ENCODE results near the gene LAPTM4A.

LAPTM4A gene

GRCh38 chr2:20019747-20020146 is 31.7 kb downstream of the LAPTM4A start:
- DNase-seq (ENCODE audit: low read depth in 2 of 2), result no peak

GRCh38 chr2:20018601-20019152 is 32.8 kb downstream of the LAPTM4A start:
- DNase-seq (ENCODE audit: low read depth in 2 of 2), result no peak

DNA sequence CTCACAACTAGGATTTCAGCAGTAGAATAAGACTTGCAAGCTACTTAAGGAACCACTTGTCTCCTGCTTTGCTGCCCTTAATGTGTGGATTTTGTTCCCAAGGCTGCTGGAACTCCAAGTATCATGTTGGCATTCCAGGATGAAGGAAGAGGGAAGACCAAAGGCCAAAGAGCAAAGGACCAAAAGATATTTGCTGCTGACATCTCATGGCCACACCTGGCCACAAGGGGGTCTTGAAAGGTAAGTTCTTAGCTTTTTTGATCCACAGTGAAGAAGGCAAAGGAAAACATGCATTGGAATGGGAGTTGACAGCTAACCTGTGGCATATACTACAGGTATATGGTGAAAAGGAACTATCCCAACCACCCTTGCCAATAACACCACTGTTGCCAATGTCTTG is 35.1 kb downstream of the LAPTM4A start:
- no peak for DNase-seq (ENCODE audit: low read depth in 2 of 2)

DNA sequence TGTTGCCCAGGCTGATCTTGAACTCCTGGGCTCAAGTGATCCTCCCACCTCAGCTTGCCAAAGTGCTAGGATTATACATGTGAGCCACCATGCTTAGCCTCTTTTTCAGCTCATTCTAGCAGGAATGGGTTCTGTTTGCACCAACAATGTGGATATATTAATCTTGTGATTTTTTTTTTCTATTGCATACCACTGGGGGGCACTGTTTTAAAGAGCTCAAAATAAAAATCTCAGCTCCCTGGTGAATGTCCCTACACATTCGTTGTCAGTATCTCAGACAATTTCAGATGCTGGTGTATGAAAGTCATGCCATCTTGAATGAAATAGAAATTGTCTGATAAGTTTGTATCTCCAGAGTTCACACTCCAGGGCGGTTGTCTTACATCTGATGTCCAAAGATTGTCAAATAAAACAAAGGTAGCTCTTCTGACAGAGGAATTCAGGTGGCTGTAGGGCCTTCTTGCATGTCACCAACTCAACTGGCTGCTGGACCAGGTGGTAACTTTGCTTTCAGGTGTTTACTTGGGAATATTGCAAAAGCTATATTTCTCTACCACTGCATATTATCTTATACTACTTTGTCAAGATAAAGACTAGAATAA is 35.8 kb downstream of the LAPTM4A start:
- no peak for DNase-seq (ENCODE audit: low read depth in 2 of 2)

DNA sequence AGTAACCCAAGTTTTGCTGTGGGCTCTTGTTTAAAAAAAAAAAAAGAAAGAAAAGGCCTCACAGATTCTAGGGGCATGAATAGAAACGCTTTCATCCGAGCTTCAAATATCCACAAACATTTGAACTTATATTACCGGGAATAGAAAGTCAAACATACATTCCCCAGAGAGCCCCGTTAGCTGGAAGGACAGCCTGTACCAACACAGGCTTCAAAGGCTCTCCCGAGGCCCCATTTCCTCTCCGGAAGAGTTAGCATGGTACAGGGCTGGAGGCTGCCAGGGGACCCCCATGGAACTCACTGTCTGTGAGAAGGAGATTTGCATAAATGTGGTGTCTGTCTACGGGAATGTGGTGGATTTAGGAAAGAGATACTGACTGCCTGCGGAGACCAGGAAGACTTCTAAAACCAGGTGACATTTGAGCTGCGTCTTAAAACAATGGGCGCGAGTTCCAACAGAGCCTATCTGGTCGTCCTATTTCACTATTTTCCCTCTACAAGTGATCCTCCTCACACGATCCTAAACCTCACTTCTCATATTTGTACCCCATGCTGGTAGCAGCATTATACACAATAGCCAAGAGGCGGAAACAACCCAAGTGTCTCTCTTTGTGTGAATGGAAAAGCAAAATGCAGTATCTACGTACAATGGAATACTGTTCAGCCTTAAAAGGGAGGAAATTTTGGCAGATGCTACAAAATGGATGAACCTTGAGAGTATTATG is 38.1 kb downstream of the LAPTM4A start:
- no peak for DNase-seq (ENCODE audit: low read depth in 2 of 2)

- DNase-seq (ENCODE audit: low read depth in 2 of 2), result no peak
These were observed 38.9 kb downstream of the LAPTM4A start, which contains the start of gene MATN3 for GRCh38 chr2:20012282-20013125. Gene MATN3, minus strand, starts transcription at chr2:20012668. Its CDS starts 37 bp downstream, at chr2:20012631.

- DNase-seq (ENCODE audit: low read depth in 2 of 2), result no peak
These were observed 39.5 kb downstream of the LAPTM4A start for GRCh38 chr2:20012032-20012281.

DNA sequence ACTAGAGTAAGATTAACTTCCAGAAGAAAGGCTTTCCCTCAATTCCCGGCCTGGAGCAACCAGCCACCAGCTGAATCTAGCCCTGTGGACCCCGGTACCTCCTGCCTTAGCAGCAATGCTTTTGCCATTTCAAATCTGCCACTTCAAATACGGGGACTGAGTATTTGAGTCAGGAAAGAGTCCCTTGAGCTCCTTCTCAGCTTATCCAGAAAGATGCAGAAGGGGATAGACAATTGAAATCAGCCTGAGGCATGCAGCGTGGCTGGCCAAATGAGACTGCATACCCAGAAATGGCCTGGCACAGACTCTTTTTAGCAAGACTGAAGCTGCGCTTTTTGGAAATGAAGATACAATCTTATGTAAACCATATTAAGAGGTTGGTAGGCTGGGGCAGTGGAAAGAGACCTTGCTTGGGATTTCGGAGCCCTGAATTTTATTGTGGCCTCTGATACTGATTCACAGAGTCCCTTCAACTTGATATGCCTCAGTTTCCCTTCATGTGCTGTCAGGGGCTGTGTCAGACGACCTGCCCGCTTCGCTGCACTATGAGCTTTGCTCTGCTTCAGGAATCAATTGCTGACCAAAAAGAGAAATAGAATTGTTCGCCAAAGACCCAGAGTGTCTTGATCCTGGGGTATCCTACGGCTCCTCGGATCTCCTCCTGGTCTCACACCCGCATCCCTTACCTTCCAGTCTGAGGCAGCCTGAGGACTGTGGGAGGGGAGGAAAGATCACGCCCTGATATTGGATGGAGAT is 40.0 kb downstream of the LAPTM4A start:
- DNase-seq (ENCODE audit: low read depth in 2 of 2), result no peak

DNA sequence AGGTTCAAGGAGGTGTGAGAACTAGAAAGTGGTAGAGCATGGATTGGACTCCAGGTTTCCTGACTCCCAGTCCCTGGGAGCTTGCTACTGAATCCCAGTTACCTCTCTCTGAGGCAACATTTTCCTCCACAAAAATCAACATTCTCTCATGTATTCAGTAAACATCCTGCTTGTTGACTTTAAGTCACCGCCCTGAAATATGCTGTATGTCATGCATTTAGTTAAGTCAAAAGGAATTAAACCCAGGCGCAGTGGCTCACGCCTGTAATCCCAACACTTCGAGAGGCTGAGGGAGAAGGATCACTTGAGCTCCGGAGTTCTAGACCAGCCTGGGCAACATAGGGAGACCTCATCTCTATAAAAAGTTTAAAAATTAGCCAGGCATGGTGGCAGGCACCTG is 42.7 kb downstream of the LAPTM4A start:
- no peak for DNase-seq (ENCODE audit: low read depth in 2 of 2)

GRCh38 chr2:20005891-20006470 is 45.4 kb downstream of the LAPTM4A start:
- DNase-seq (ENCODE audit: low read depth in 2 of 2), result no peak

DNA sequence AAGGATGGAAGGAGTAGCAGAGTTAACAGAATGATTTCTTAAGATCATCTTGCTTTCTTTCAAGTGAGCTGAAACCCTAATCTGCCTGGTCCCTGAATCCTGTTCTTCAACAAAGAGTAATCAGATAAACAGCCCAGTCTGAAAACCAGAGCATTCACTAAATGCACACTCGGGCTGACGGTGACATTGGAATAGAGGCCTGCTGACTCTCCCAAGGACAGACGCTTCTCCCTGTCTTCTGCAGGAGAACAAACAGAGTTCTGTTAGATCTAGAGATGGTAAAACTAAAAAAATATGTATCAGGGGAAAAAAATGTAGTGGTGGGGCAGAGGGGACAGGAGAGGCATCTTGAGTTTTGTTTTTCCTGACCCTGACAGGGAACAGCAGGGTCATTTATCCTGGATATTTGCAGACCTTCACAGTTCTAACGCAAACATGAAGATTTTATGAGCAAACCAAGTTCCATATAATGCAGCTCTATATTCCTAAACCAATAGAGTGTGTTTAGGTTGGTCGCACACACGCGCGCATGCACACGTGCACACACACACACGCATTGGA is 46.3 kb downstream of the LAPTM4A start:
- no peak for DNase-seq (ENCODE audit: low read depth in 2 of 2)

DNA sequence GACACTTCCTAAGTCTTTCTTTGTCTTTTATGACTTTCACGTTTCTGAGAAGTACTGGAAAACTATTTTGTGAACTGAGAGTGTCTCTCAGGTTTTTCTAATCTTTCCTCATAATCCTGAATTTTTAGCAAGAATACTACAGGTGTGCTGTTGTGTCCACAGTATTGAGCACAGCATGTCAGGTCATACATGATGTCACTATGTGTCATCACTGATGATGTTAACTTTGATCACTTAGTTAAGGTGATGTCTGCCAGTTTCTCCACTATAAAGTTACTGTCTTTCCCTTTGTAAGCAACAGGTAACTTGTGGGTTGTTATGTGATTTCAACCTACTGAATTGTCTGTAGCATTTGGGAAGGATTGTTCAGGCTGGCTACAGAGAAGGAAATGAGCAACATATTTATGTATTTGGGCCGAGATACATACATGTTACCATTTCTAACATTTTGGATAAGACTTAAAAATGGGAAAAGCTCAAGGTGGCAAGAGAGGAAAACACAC is 50.0 kb downstream of the LAPTM4A start:
- no peak for DNase-seq (ENCODE audit: low read depth in 2 of 2)

DNA sequence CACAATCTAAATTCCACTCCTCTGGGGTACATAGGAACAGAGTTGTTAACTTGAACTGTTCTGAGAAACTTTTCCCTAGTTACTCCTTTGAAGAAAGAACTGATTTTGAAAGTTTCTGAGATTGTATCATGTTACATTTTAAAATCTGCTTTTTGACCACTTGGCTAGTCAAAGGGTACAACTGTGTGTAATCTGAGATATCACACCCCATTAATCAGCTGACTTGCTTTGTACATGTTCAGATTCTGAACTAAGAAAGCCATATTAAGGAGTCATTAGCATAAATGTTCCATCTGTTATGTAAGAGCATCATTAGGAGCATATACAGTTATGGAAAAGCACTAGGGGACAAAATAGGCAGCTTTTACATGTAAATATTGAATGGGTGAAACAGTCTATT is 57.7 kb downstream of the LAPTM4A start:
- DNase-seq (ENCODE audit: low read depth in 2 of 2), result no peak

DNA sequence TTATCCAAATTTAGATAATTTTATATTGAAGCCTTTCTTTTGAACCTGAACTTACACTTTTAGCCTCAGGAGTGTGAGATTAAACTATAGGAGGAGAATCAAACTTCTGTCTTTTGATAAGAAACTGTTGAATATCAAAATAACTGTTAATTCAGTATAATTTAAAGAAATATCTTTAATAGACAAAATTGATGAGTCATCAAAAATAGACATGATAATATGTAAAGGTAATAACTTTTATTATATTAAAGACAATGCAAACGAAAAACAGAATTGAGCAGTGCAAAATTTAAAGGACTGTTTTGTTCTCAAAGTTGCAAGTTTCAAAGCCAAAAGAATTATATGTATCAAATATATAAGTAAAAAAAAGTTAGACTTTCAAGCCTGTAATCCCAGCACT is 59.5 kb downstream of the LAPTM4A start:
- DNase-seq (ENCODE audit: low read depth in 2 of 2), result no peak

DNA sequence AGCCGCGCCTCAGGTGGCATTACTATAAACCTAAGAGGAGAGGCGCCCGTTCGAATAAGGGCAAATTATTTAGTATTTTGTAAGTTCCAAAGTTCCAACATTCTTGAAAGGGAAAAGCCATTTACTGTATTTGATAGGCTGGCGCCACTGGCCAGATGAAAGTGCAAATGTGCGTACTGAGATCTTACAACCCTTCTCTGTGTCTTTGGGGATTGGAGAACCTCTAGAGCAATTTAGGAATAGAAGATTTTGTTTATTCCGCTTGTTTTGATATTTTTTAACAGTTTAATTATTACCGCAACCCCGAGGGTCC is 61.1 kb downstream of the LAPTM4A start:
- no peak for DNase-seq (ENCODE audit: low read depth in 2 of 2)

- peak; percentile 76 to 88 for DNase-seq (ENCODE audit: low read depth in 2 of 2)
These were observed 61.6 kb downstream of the LAPTM4A start, which contains the start of gene WDR35 for GRCh38 chr2:19989667-19990415. Gene WDR35, minus strand, starts transcription at chr2:19990105. Its CDS starts 90 bp downstream, at chr2:19990015.

- DNase-seq (ENCODE audit: low read depth in 2 of 2), result no peak
These were observed 62.1 kb downstream of the LAPTM4A start for GRCh38 chr2:19989342-19989666.

DNA sequence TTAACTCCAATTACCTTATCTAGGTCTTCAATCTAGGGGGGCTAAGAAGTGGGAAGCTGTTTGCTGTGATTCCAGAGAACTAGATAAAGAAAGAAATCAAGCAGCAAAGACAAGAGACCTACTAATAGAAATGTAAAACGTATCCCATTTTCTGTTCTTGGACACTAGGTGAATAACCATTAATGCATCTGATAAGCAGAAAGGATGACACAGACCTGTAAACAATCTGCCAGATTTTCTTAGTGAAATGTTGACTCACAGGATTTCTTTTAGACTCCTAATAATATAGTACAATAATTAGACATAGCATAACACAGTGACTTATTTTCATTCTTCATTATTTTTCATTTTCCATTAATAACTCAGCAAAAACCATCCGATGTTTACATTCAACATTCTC is 62.8 kb downstream of the LAPTM4A start:
- DNase-seq (ENCODE audit: low read depth in 2 of 2), result no peak

DNA sequence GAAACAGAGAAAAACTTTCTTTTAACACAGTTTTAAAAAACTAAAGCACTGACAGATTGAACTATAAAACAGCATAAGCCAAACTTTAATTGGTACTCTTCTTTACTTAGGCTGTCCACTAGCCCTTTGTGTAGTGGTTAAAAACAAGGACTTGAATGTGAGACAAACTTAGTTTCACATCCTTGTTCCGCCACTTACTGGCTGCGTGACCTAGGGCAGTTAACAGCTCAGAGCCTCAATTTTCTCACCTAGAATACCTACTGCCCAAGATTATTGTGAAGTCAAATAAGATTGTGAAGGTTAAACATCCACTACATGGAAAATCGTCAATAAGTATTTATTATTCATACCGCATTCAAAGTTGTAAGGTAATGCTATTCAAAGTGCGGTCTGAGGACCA is 63.5 kb downstream of the LAPTM4A start:
- no peak for DNase-seq (ENCODE audit: low read depth in 2 of 2)
